ENCODE data around the gene PITRM1. TPM values are rescaled to one million over a fixed set of nuclear protein-coding genes. Genes with fewer than 3 reads are reported as not detected.

PITRM1 gene
- total RNA-seq, 1 experiment from 2014 or later = 61.2 TPM

- H3K9me3 ChIP-seq = no peaks in the 10 kb centered on the region
- no peaks in the 10 kb centered on the region for H3K27me3 ChIP-seq
- DNase-seq = no peak
- H3K4me3 ChIP-seq = no peak overlapping the region
- peaks cover 80% of the 10 kb centered on the region for H3K36me3 ChIP-seq
These were observed 34.4 kb downstream of the PITRM1 start for GRCh38 chr10:3137958-3138726.

- Histone ChIP-seq H3K36me3 (peaks cover 89% of the 10 kb centered on the region), H3K27me3 (no peaks in the 10 kb centered on the region), H3K4me3 (no peak overlapping the region), H3K9me3 (no peaks in the 10 kb centered on the region)
- no peak for DNase-seq
These were observed 35.6 kb downstream of the PITRM1 start for GRCh38 chr10:3136763-3137611.

GRCh38 chr10:3136336-3136735, 36.2 kb downstream of the PITRM1 start:
- Histone ChIP-seq H3K9me3 (no peaks in the 10 kb centered on the region), H3K4me3 (no peak overlapping the region), H3K36me3 (peaks cover 92% of the 10 kb centered on the region), H3K27me3 (no peaks in the 10 kb centered on the region)
- DNase-seq = no peak

DNA sequence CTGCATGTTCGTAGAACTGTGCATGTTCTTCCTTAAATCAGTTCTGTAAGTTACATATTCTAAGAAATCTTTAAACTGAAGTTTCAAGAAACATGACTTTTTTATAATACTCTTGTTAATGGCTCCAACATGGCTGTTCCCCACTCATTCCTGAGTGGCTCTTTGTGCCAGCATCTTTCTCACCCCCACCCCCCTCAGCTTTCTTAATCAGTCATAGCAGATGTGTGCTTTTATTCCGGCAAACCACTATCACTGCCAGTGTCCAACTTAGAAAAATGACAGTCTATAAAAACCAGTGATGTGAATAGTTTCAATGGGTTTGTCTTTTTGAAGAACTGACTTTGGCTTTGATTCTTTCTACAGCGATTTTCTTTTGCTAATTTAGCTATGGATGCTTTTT, 37.6 kb downstream of the PITRM1 start:
- Histone ChIP-seq H3K36me3 (peaks cover 82% of the 10 kb centered on the region), H3K27me3 (no peaks in the 10 kb centered on the region), H3K9me3 (no peaks in the 10 kb centered on the region), H3K4me3 (no peak overlapping the region)
- DNase-seq = no peak

GRCh38 chr10:3133948-3134347, 38.6 kb downstream of the PITRM1 start:
- H3K36me3 ChIP-seq = peaks cover 75% of the 10 kb centered on the region
- H3K9me3 ChIP-seq = no peaks in the 10 kb centered on the region

GRCh38 chr10:3132036-3133025, 40.3 kb downstream of the PITRM1 start:
- H3K36me3 ChIP-seq = peaks cover 69% of the 10 kb centered on the region
- no peaks in the 10 kb centered on the region for H3K9me3 ChIP-seq
- no peaks in the 10 kb centered on the region for H3K27me3 ChIP-seq
- no peak overlapping the region for H3K4me3 ChIP-seq
- no peak for DNase-seq

More at GRCh38 chr10:3133948-3134347, 38.6 kb downstream of the PITRM1 start:
- H3K4me3 ChIP-seq = no peak overlapping the region
- no peak for DNase-seq
- H3K27me3 ChIP-seq = no peaks in the 10 kb centered on the region

DNA sequence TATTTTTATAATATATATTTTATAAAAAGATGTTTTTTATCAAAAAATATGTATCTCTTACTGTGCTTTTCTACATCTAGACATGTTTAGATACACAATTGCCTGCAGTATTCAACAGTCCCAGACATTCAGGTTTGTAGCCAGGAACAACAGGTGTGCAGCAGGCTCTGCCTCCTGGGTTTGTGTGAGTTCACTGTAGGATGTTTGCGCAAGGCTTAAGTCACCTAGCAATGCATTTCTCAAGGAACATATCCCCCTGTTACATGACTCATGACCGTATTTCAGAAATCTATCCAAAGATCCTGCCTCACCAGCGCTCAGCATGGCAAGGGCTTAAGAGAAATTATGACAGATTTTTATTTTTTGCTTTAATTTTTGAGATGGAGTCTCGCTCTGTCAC, 41.5 kb downstream of the PITRM1 start:
- Histone ChIP-seq H3K9me3 (no peaks in the 10 kb centered on the region), H3K4me3 (no peak overlapping the region), H3K27me3 (no peaks in the 10 kb centered on the region), H3K36me3 (peaks cover 67% of the 10 kb centered on the region)
- DNase-seq = no peak

DNA sequence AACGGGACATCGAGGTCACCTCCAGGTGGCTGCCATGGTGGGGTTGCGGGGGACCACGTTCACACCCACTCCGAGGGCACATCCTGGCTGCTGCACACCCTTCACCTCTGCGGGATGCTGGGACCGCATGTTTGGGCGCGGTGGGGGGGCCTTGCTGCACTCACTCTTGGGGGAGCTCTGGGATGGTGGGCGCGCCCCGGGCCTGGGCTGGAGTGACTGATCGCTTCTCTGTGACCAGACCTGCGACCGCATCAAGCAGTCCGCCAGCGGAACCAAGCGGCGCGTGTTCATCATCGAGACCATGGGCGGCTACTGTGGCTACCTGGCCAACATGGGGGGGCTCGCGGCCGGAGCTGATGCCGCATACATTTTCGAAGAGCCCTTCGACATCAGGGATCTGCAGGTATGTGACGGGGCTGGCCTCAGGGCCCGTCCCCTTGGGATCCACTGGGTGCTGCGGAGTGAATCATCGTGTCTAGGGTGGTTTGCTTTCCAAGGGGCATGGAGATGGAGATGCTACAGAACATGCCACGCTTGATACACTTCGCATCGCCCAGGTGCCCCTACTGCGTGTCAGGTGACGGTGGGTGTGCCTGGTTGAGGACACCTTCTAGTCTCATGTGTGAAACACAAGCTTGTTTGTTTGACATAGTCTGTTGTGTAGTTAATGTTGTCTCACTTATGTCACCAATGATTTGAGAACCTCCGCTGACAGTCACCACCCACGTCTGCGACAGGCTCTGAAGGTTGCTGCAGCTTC, 42.8 kb downstream of the PITRM1 start:
- peaks cover 64% of the 10 kb centered on the region for H3K36me3 ChIP-seq
- DNase-seq = no peak
- H3K4me3 ChIP-seq = no peak overlapping the region
- H3K27me3 ChIP-seq = no peaks in the 10 kb centered on the region
- no peaks in the 10 kb centered on the region for H3K9me3 ChIP-seq

DNA sequence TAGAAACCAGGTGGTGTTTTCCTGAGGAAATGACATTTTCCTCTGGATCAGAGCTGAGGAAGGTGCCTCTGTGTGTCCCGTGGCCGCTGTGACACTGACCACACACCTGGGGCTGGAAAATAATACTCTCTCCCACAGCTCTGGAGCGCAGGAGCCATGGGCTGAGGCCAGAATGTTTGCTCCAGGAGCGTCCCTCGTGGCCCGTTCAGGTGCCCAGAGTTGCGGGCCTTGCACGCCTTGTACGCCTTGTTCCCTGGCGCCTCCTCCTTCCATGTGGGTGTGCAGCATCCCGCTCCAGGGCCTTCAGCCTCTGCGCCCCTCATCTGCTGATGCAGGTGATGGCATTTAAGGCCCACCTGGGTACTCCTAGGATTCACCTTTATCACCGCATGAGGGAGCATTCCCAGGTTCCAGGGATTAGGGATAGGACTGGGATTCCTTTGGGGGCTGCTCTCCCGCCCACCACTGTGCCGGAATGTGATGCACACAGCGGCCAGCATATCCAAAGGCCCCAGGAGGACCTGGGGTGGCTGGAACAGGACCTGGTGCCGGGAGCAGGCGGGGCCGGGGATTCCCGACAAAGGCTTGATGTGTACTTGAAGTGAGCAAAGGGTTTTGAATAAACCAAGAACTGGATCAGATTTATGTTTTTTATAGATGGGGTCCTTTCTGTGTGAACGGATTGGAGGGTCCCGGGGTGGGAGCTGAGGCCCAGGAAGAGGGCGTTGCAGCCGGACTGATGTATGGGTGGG, 44.0 kb downstream of the PITRM1 start:
- H3K4me3 ChIP-seq = no peak overlapping the region
- no peaks in the 10 kb centered on the region for H3K27me3 ChIP-seq
- no peak for DNase-seq
- H3K36me3 ChIP-seq = peaks cover 54% of the 10 kb centered on the region
- H3K9me3 ChIP-seq = no peaks in the 10 kb centered on the region

DNA sequence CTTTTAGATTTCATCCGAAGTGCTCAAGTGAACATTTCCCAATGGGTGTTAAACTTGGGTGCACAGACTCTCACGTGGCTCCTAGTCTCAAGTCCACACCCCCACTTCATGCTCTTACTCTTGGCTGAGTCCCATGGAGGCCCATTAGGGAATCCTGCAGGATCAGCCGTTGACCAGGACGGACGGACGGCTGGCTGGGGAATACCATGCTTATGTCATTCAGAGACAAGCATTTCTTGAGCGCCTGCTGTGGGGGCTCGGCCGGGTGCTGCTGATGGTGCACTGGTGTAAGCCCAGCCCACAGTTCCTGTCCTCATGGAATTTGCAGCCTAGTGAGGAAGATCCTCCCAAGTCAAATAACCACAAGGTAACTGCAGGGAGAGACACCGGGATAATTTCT, 44.7 kb downstream of the PITRM1 start:
- Histone ChIP-seq H3K27me3 (no peaks in the 10 kb centered on the region), H3K4me3 (no peak overlapping the region), H3K9me3 (no peaks in the 10 kb centered on the region), H3K36me3 (peaks cover 48% of the 10 kb centered on the region)
- no peak for DNase-seq

GRCh38 chr10:3126741-3127346, 45.7 kb downstream of the PITRM1 start:
- Histone ChIP-seq H3K4me3 (no peak overlapping the region), H3K9me3 (no peaks in the 10 kb centered on the region), H3K36me3 (peaks cover 48% of the 10 kb centered on the region), H3K27me3 (no peaks in the 10 kb centered on the region)
- DNase-seq = no peak

GRCh38 chr10:3126249-3126648, 46.3 kb downstream of the PITRM1 start:
- Histone ChIP-seq H3K9me3 (no peaks in the 10 kb centered on the region), H3K27me3 (no peaks in the 10 kb centered on the region), H3K4me3 (no peak overlapping the region), H3K36me3 (peaks cover 45% of the 10 kb centered on the region)
- DNase-seq = no peak

GRCh38 chr10:3125527-3126170, 46.9 kb downstream of the PITRM1 start:
- Histone ChIP-seq H3K36me3 (peaks cover 51% of the 10 kb centered on the region), H3K9me3 (no peaks in the 10 kb centered on the region), H3K27me3 (no peaks in the 10 kb centered on the region), H3K4me3 (no peak overlapping the region)
- no peak for DNase-seq

DNA sequence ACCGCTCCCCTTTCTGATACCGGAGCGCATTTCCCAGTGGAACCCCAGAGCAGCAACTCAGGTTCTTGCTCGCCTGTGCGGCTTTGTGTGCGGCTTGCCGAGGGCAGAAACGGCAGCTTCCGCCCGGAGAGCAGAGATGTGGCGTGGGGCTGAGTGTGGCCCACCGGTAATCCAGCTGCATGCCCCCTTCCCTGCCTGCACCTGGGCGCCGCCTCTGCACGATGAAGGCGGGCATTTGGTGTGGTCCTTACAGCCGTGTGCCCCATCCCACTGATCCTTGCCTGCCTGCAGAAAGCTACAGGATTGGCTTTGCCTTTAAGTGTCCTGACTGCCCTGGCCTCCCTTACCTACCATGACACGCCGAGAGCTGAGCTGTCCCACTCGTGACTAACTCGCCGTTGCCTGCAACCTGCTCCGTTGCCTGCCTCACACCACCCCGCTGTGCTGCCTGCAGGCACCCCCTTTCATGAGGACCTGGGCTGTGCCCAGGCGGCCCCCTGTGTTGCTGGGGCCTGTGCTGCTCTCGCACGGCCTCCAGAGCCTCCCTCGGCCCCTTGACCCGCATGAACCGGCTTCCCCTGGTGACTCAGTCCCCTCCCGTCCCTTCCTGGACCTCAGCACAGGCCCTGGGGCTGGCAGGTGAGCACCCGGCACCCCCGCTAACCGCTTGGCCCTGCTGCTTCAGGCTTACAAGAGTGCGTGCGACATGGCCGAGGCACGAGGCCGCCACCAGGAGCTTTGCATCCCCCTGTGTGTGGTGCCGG, 48.0 kb downstream of the PITRM1 start:
- no peak for DNase-seq
- Histone ChIP-seq H3K36me3 (peaks cover 51% of the 10 kb centered on the region), H3K27me3 (no peaks in the 10 kb centered on the region), H3K9me3 (no peaks in the 10 kb centered on the region), H3K4me3 (no peak overlapping the region)

Data from MG63 (cell line).